HepG2 (cell line): ENCODE measurements around the gene DNASE2. TPM values are rescaled to one million over a fixed set of nuclear protein-coding genes. Genes with fewer than 3 reads are reported as not detected.
A peak's percentile ranks its signal among the peaks of the same experiment; 100 is the strongest.

Experiments
- CTCF ChIP-seq: sonication (generic); formaldehyde crosslinking; IDR thresholded peaks from 2 replicates; pipeline ENCODE4 v1.5.0; 2020; ENCODE audit warnings: mild to moderate bottlenecking, missing genetic modification reagents, moderate library complexity
- SOX13 ChIP-seq, 3 experiments: fragments of 450-650 bp in 1 of 3; sonication (generic) in 1 of 3; formaldehyde crosslinking in 1 of 3; IDR thresholded peaks in 2 of 3; conservative IDR thresholded peaks in 1 of 3; 2 replicates each; pipeline versions ENCODE4 v1.5.0 to v1.6.1; 2016 to 2020; ENCODE audit warnings: antibody characterized with exemption in 1 of 3, mild to moderate bottlenecking in 1 of 3, missing compliant biosample characterization in 1 of 3, missing genetic modification reagents in 1 of 3, moderate library complexity in 1 of 3
- SP2 ChIP-seq: sonication (generic); formaldehyde crosslinking; IDR thresholded peaks from 2 replicates; pipeline ENCODE4 v1.5.1; 2020; ENCODE audit warnings: mild to moderate bottlenecking, missing genetic modification reagents
- ZBTB40 ChIP-seq, 2 experiments: fragments of 450-650 bp in 1 of 2; sonication (generic) in 1 of 2; formaldehyde crosslinking in 1 of 2; IDR thresholded peaks; 2 replicates each; pipeline versions ENCODE4 v1.6.1 to v1.8.0; 2016 to 2022; ENCODE audit warnings: antibody characterized with exemption in 1 of 2, mild to moderate bottlenecking in 1 of 2, missing genetic modification reagents in 1 of 2
- ZNF318 ChIP-seq: sonication (generic); formaldehyde crosslinking; IDR thresholded peaks from 2 replicates; pipeline ENCODE4 v1.4.0; 2020; ENCODE audit warnings: mild to moderate bottlenecking, missing genetic modification reagents
- ZNF878 ChIP-seq: sonication (generic); formaldehyde crosslinking; IDR thresholded peaks from 2 replicates; pipeline ENCODE4 v1.8.1; 2023; ENCODE audit warnings: mild to moderate bottlenecking, missing genetic modification reagents, moderate library complexity
- polyA plus RNA-seq, 8 experiments: library from polyadenylated mRNA; depleted of rRNA in 3 of 8; stranded (reverse) in 7 of 8; unstranded in 1 of 8; fragments of >200 nt; fragmentation: Illumina TruSeq in 4 of 8; extraction: Trizol in 4 of 8; gene quantifications; 2 replicates each; pipeline versions ENCODE4 v1.2.1 to v1.2.3, GENCODE V29; 2011 to 2016; ENCODE audit warnings: low read depth in 4 of 8, missing spikeins in 1 of 8, mixed read lengths in 1 of 8; ENCODE audit not compliant: insufficient read depth in 1 of 8
- total RNA-seq, 5 experiments: library from RNA; depleted of rRNA; stranded (reverse); fragments of >200 nt; fragmentation: Illumina TruSeq; extraction: Trizol; gene quantifications; 2 replicates each; pipeline ENCODE4 v1.2.3, GENCODE V29; 2016; ENCODE audit warnings: low read depth in 1 of 5

Gene DNASE2
- total and polyA plus RNA-seq, 2 of the 13 experiments (the other 11 are each of a cell fraction or from before 2014, with no cell fraction given): 7.5 to 16.2 TPM

GRCh38 chr19:12825254-12826131 lies 55.8 kb downstream of the DNASE2 start (continued):
- TF ChIP-seq ZBTB40 (IDR thresholded peaks at IDR 0.05) (no peak), ZBTB40 (CRISPR knock-in tag; IDR thresholded peaks at IDR 0.05) (no peak), CTCF (CRISPR knock-in tag) (peak; percentile 83), SOX13 (IDR thresholded peaks at IDR 0.05) (no peak), SOX13 (CRISPR knock-in tag; conservative IDR thresholded peaks at IDR 0.05 in 1 of 2, IDR thresholded peaks at IDR 0.05 in 1 of 2) (peak in 1 of 2 experiments; percentile 22; a peak in 1 of 4 replicates), ZNF318 (CRISPR knock-in tag) (no peak), ZNF878 (no peak), SP2 (CRISPR knock-in tag) (no peak)
